ENCODE measurements around the gene ELAC2. TPM values are rescaled to one million over a fixed set of nuclear protein-coding genes. Genes with fewer than 3 reads are reported as not detected.

Gene ELAC2
- polyA plus RNA-seq, 1 donor (not counting 4 experiments of a cell fraction or from before 2014, with no cell fraction given) = 78.7 TPM

- no peak for DNase-seq (ENCODE audit: low read depth, low spot score)
- no peak for FAIRE-seq
Measured at GRCh38 chr17:12963505-12963904, 54.3 kb downstream of the ELAC2 start.

GRCh38 chr17:12961655-12962054 lies 56.2 kb downstream of the ELAC2 start:
- no peaks in the 10 kb centered on the region for H3K36me3 ChIP-seq (ENCODE audit: control insufficient read depth in 2 of 2, extremely low read depth in 1 of 2, insufficient read depth in 2 of 2, low read length in 2 of 2)
- no peak overlapping the region for H3K4me3 ChIP-seq (ENCODE audit: control insufficient read depth in 2 of 3, extremely low read depth in 1 of 3, insufficient read depth in 2 of 3, low read depth in 1 of 3, low read length in 3 of 3)
- no peaks in the 10 kb centered on the region for H3K27me3 ChIP-seq (ENCODE audit: control insufficient read depth, extremely low read depth, insufficient read depth, low read length)
- dilution Hi-C loops (cut with MboI; ENCODE audit: extremely low pct_ligation_motif_present, low sequenced_read_pairs) = loop anchor here (25.0 kb wide), 1 partner anchor 774 kb away; no protein-coding TSS in a partner anchor
- H3K9ac ChIP-seq (ENCODE audit: control insufficient read depth, extremely low read depth, insufficient read depth, low read length) = no peak overlapping the region
- no peak for TF ChIP-seq EZH2 (IDR thresholded peaks at IDR 0.05; ENCODE audit: low read length)
- TF ChIP-seq CTCF (optimal IDR thresholded peaks at IDR 0.05 in 1 of 3, IDR thresholded peaks at IDR 0.05 in 1 of 3, conservative IDR thresholded peaks at IDR 0.05 in 1 of 3; ENCODE audit: extremely low read depth in 1 of 3, insufficient read depth in 2 of 3, low read length in 3 of 3) = no peak
- no peaks in the 10 kb centered on the region for H3K9me1 ChIP-seq (ENCODE audit: control insufficient read depth, extremely low read depth, insufficient read depth, low read length)
- H4K20me1 ChIP-seq (ENCODE audit: control insufficient read depth, extremely low read depth, insufficient read depth, low read length) = no peaks in the 10 kb centered on the region
- H3K4me2 ChIP-seq (ENCODE audit: control insufficient read depth, extremely low read depth, insufficient read depth, low read depth, low read length) = no peak overlapping the region
- H3K27ac ChIP-seq (ENCODE audit: control insufficient read depth, insufficient read depth, low read length) = no peak overlapping the region
- H3K79me2 ChIP-seq (ENCODE audit: control insufficient read depth, insufficient read depth, low read length) = no peaks in the 10 kb centered on the region
- no peak for FAIRE-seq
- no peaks in the 10 kb centered on the region for H3K9me3 ChIP-seq (ENCODE audit: control insufficient read depth, low read depth, low read length)
- DNase-seq (ENCODE audit: low read depth, low spot score) = no peak
- no peak overlapping the region for H2AFZ ChIP-seq (ENCODE audit: control insufficient read depth, low read length)
- no peaks in the 10 kb centered on the region for H3K4me1 ChIP-seq (ENCODE audit: control insufficient read depth, extremely low read depth, insufficient read depth, low read length)

More at GRCh38 chr17:12963505-12963904, 54.3 kb downstream of the ELAC2 start:
- Histone ChIP-seq H3K9me1 (ENCODE audit: control insufficient read depth, extremely low read depth, insufficient read depth, low read length) (no peaks in the 10 kb centered on the region), H3K79me2 (ENCODE audit: control insufficient read depth, insufficient read depth, low read length) (no peaks in the 10 kb centered on the region), H4K20me1 (ENCODE audit: control insufficient read depth, extremely low read depth, insufficient read depth, low read length) (no peaks in the 10 kb centered on the region), H3K27me3 (ENCODE audit: control insufficient read depth, extremely low read depth, insufficient read depth, low read length) (no peaks in the 10 kb centered on the region), H3K4me2 (ENCODE audit: control insufficient read depth, extremely low read depth, insufficient read depth, low read depth, low read length) (no peak overlapping the region), H3K9ac (ENCODE audit: control insufficient read depth, extremely low read depth, insufficient read depth, low read length) (no peak overlapping the region), H3K4me1 (ENCODE audit: control insufficient read depth, extremely low read depth, insufficient read depth, low read length) (no peaks in the 10 kb centered on the region), H3K27ac (ENCODE audit: control insufficient read depth, insufficient read depth, low read length) (no peak overlapping the region), H3K4me3 (ENCODE audit: control insufficient read depth in 2 of 3, extremely low read depth in 1 of 3, insufficient read depth in 2 of 3, low read depth in 1 of 3, low read length in 3 of 3) (no peak overlapping the region), H3K36me3 (ENCODE audit: control insufficient read depth in 2 of 2, extremely low read depth in 1 of 2, insufficient read depth in 2 of 2, low read length in 2 of 2) (no peaks in the 10 kb centered on the region), H3K9me3 (ENCODE audit: control insufficient read depth, low read depth, low read length) (no peaks in the 10 kb centered on the region), H2AFZ (ENCODE audit: control insufficient read depth, low read length) (no peak overlapping the region)
- TF ChIP-seq CTCF (optimal IDR thresholded peaks at IDR 0.05 in 1 of 3, IDR thresholded peaks at IDR 0.05 in 1 of 3, conservative IDR thresholded peaks at IDR 0.05 in 1 of 3; ENCODE audit: extremely low read depth in 1 of 3, insufficient read depth in 2 of 3, low read length in 3 of 3) (no peak), EZH2 (IDR thresholded peaks at IDR 0.05; ENCODE audit: low read length) (no peak)
- dilution Hi-C loops (cut with MboI; ENCODE audit: extremely low pct_ligation_motif_present, low sequenced_read_pairs) = loop anchor here (25.0 kb wide), 1 partner anchor 776 kb away; no protein-coding TSS in a partner anchor
